ENCODE results near the gene PHYHD1. TPM values are rescaled to one million over a fixed set of nuclear protein-coding genes. Genes with fewer than 3 reads are reported as not detected.

Gene PHYHD1
- total RNA-seq, result 1 to 10 TPM in 1 of 2 donors, under 1 TPM in 1; 0.24 to 1.1 TPM

DNA sequence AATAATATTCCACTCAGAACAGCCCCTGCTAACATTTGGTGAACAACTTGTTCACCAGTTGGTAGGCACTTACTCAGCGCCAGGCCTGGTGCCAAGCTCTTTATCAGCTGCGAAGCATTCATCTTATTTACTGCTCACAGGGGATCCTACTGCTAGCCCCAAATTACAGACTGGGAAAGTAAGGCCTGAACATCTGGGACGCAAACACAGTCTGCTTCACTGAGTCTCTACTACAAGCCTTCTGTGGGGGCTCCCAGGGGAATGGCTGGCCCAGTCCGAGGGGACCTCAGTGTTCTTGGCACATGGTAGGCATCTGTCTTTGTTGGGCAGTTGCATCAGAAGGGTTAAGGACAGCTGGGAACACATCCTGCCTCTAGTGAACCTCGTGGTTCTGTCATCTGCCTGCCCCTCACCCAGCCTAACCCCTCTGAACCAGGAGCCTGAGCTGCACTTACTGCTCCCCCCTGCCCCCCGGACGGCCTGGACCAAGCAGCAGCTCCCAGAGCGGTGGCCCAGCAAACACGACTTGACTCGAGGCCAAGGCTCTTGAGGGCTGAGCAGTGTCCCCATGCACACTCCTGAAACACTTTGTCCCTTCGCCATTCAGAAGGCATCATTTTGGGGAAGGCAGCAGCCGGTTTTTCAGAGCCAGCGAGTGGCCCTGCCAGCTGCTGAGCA, at the start of gene PHYHD1:
Gene PHYHD1 (plus strand): TSS at position 602 of the 678 bp plus-strand sequence. CDS start 1,342 bp downstream, outside the sequence.
- no peaks in the 10 kb centered on the region for H3K27me3 Mint-ChIP-seq
- H3K36me3 Mint-ChIP-seq, result no peaks in the 10 kb centered on the region
- H3K27ac Mint-ChIP-seq, result peak within 1 kb of the TSS; percentile 21 to 77
- no peak for DNase-seq (ENCODE audit: low spot score)
- H3K9me3 Mint-ChIP-seq, result no peaks in the 10 kb centered on the region
- H3K4me3 Mint-ChIP-seq, result peak within 1 kb of the TSS; percentile 48
- H3K4me1 Mint-ChIP-seq (ENCODE audit: low read depth in 2 of 2), result peaks cover 0 to 12% of the 10 kb centered on the region in 2 donors
- no peak for ATAC-seq

DNA sequence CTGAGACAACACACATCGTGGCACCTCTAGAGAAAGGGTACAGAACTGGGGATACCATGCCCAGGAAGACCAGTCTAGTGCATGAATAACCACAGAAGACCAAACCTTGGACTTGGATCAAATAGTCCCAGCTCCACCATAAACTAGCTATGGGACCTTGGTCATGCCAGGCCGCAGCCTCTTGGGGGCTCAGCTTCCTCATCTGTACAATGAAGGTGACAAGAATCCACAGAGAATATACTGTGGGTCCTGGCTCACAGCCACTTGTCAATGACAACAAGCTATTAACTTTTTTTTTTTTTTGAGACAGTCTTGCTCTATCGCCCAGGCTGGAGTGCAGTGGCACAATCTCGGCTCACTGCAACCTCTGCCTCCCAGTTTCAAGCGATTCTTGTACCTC, 42.9 kb upstream of the PHYHD1 start:
- Mint-ChIP-seq H3K4me1 (ENCODE audit: low read depth in 2 of 2) (peaks cover 10 to 14% of the 10 kb centered on the region in 2 donors), H3K27ac (no peak overlapping the region), H3K9me3 (no peaks in the 10 kb centered on the region), H3K4me3 (no peak overlapping the region), H3K27me3 (no peaks in the 10 kb centered on the region), H3K36me3 (no peaks in the 10 kb centered on the region)
- DNase-seq (ENCODE audit: low spot score) (no peak), ATAC-seq (no peak)

DNA sequence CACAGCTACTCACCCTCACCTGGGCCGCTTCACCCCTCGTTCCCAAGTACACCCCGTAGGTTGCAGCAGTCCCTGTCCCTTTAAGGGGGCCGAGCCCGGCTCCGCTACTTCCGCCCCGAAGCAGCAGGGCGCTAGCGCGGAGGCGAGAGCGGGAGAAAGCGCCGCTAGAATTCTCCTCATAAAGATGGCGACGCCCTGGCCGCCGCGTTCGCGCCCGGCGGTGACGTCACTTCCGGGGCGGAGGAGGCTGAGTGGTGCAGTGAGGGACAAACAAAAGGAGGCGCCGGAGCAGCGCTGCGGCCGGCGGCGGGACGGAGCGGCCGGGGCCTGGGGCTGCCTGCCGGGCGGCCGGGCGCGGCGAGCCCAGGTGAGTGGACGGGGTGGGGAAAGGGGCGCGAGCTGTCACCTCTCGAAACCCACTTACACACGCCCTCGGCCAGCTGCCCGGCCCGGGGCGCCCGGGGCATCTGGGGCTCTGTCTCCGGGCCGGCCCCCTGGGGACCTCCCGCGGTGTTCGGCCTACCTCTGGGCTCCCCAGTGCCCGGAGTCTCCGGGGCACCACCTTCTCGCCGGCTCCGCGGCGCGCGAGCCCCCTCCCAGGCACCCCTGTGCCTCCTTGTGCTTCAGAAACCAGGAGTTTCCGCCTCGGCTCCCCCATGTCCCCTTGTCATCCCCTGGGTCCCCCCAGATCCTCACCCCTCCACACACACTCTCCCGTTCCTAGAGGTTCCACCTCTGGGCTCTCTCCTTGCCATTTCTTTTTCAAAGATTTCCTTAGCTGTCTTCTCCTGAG, 38.7 kb upstream of the PHYHD1 start, which contains the start of the genes KYAT1 and LRRC8A:
Gene KYAT1 (minus strand): TSS at position 67 of the 793 bp plus-strand sequence. CDS start 36,545 bp downstream, outside the sequence.
Gene LRRC8A (plus strand): TSS at position 250 of the 793 bp plus-strand sequence. CDS start 25,032 bp downstream, outside the sequence.
- H3K4me1 Mint-ChIP-seq (ENCODE audit: low read depth in 2 of 2), result peaks cover 36 to 47% of the 10 kb centered on the region in 2 donors
- ATAC-seq, result peak; percentile 95 to 97
- no peaks in the 10 kb centered on the region for H3K9me3 Mint-ChIP-seq

DNA sequence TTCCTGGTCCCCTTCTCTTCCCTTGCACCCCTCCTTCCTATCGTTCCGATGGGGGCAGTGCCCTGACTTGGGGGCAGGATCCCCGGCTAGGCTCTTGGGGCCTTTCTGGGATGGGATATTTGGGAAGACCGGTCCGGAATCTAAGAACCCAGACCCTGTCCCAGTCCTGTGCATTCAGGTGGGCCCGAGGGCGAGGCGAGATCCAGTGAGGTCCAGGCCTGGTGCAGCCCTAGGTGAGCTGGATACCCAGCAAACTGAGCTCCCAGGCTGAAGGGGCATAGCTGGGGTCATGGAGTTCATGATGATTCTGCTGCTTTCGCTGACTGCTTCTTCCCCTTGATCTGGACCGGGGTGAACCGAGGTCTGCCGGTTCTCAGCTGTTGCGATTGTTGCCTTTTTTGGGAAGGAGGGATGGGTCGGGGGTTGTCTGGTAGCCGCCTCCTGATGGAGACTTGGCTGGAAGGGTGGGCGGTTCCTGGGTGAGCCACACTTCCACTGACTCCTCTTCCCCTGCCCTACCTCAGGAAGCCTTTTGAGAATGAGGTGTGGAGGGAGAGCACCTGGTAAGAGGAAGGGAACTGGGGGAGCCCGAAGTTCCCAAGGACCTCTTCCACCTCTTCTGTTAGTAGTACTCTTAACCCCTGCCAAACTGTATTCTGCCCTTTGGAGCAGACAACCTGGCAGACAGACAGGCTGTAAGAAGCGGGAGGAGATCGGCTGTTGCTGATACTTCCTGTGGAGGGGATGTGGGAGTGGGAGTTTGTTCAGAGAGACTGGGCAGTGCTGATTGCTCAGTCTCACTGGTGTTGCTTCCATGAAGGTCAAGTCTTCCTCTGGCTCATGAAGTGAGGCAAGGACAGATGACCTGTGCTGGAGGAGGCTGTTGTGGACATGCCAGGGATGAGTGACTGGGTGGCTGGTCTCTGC, 37.8 kb upstream of the PHYHD1 start:
- Mint-ChIP-seq H3K9me3 (no peaks in the 10 kb centered on the region), H3K27ac (peak overlapping the region; percentile 89 to 97), H3K4me3 (peak overlapping the region; percentile 99), H3K27me3 (no peaks in the 10 kb centered on the region), H3K36me3 (no peaks in the 10 kb centered on the region), H3K4me1 (ENCODE audit: low read depth in 2 of 2) (peaks cover 36 to 46% of the 10 kb centered on the region in 2 donors)
- ATAC-seq, result no peak
- DNase-seq (ENCODE audit: low spot score), result peak; percentile 48

More for the DNA sequence above, 38.7 kb upstream of the PHYHD1 start, which contains the start of the genes KYAT1 and LRRC8A:
- Mint-ChIP-seq H3K27ac (peak within 1 kb of the TSS; percentile 89 to 97), H3K36me3 (no peaks in the 10 kb centered on the region), H3K27me3 (no peaks in the 10 kb centered on the region), H3K4me3 (peak within 1 kb of the TSS; percentile 99)
- DNase-seq (ENCODE audit: low spot score), result peak; percentile 98

DNA sequence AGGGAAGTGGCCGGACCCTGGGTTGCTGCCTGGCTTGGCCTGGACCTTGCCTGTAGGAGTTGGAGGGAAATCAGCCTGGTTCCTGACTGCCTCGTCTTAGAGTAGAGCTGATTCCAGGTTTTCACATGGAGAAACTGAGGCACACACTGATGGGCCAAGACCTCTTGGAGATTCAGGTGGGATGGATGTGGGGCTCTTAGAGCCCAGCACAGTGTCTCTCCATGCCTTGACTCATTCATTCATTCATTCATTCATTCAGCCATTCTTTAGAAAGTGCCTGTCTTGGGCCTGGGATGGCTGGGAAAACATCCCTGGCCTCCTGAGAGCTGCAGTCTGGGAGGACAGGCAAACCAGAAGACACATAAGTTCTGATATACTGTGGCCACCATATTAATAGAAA, 36.6 kb upstream of the PHYHD1 start:
- peaks cover 42 to 51% of the 10 kb centered on the region in 2 donors for H3K4me1 Mint-ChIP-seq (ENCODE audit: low read depth in 2 of 2)
- no peak for ATAC-seq

DNA sequence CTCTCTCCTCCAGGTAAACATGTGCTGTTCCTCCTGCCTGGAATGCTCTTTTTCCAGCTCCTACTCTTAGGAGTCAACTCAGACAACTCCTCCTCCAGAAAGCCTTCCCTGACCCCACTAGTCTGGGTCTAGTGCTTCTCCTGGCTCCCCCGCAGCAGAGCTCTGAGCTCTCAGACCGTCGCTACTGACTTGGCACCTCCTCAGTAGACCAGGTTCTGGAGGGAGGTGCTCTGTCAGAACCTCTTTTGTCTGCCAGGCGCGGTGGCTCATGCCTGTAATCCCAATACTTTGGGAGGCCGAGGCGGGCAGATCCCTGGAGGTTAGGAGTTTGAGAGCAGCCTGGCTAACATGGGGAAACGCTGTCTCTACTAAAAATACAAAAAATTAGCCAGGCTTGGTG, 35.4 kb upstream of the PHYHD1 start:
- Mint-ChIP-seq H3K4me1 (ENCODE audit: low read depth in 2 of 2) (peaks cover 42 to 48% of the 10 kb centered on the region in 2 donors), H3K27ac (peak overlapping the region; percentile 71 to 97), H3K36me3 (no peaks in the 10 kb centered on the region), H3K4me3 (peak overlapping the region; percentile 56), H3K27me3 (no peaks in the 10 kb centered on the region), H3K9me3 (no peaks in the 10 kb centered on the region)
- DNase-seq (ENCODE audit: low spot score), result no peak
- ATAC-seq, result no peak

More for the DNA sequence above, 36.6 kb upstream of the PHYHD1 start:
- DNase-seq (ENCODE audit: low spot score), result peak; percentile 44
- Mint-ChIP-seq H3K27ac (peak overlapping the region; percentile 89 to 97), H3K36me3 (no peaks in the 10 kb centered on the region), H3K4me3 (peak overlapping the region; percentile 99), H3K27me3 (no peaks in the 10 kb centered on the region), H3K9me3 (no peaks in the 10 kb centered on the region)

DNA sequence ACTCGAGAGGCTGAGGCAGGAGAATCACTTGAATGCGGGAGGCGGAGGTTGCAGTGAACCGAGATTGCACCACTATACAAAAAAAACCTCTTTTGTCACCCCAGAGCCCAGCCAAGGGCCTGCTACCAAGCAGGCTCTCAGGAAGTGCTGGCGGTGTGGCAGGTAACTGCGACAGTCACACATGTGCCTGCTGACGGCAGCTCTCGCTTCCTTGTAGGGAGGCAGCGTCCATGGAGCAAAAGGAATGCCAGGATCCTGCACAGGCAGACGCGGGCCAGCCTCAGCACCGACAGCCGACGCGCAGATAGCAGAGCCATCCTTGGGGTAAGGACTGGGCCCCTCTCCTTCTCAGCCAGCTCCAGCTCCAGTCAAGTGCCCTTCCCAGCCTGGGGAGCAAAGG, 35.0 kb upstream of the PHYHD1 start:
- H3K27me3 Mint-ChIP-seq, result no peaks in the 10 kb centered on the region
- H3K27ac Mint-ChIP-seq, result peak overlapping the region; percentile 71 to 97

DNA sequence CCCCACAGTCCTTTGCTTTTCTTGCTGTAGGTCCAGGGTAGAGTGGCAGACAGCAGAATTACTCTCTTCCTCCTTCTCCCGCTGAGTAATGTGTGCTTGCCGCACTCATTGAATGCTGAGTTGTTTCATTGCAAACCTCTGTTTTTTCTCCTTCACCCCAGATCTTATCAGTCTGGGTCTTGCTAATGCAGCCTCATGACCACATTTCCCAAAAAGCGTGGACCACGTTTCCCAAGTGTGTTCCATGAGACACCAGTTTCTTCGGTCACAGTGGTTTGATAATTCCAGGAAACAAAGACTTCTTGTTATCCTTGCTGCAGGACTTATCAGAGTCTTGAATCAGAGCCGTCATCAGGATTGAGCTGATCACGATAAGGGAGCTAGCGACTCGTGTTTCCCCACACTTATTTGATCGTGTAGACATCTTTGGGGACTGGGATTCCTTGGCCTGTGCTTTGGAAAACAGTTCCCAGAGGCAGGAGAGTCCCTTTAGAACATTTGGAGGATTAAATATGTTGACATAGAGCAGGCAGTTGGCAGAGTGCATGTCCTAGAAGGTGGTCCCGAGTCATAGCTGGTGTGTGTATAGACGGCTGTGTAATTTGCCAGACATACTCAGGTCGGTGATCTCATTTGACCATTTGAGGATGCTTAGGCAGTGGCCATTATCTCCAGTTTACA, 34.4 kb upstream of the PHYHD1 start:
- H3K4me1 Mint-ChIP-seq (ENCODE audit: low read depth in 2 of 2), result peaks cover 36 to 42% of the 10 kb centered on the region in 2 donors
- ATAC-seq (no peak), DNase-seq (ENCODE audit: low spot score) (no peak)
- H3K27me3 Mint-ChIP-seq, result no peaks in the 10 kb centered on the region
- no peaks in the 10 kb centered on the region for H3K9me3 Mint-ChIP-seq
- H3K36me3 Mint-ChIP-seq, result no peaks in the 10 kb centered on the region
- H3K4me3 Mint-ChIP-seq, result peak overlapping the region; percentile 24
- peak overlapping the region; percentile 71 to 97 for H3K27ac Mint-ChIP-seq

More for the DNA sequence above, 35.0 kb upstream of the PHYHD1 start:
- H3K4me3 Mint-ChIP-seq, result peak overlapping the region; percentile 56
- H3K4me1 Mint-ChIP-seq (ENCODE audit: low read depth in 2 of 2), result peaks cover 38 to 48% of the 10 kb centered on the region in 2 donors
- ATAC-seq, result no peak
- DNase-seq (ENCODE audit: low spot score), result no peak
- H3K36me3 Mint-ChIP-seq, result no peaks in the 10 kb centered on the region
- no peaks in the 10 kb centered on the region for H3K9me3 Mint-ChIP-seq

DNA sequence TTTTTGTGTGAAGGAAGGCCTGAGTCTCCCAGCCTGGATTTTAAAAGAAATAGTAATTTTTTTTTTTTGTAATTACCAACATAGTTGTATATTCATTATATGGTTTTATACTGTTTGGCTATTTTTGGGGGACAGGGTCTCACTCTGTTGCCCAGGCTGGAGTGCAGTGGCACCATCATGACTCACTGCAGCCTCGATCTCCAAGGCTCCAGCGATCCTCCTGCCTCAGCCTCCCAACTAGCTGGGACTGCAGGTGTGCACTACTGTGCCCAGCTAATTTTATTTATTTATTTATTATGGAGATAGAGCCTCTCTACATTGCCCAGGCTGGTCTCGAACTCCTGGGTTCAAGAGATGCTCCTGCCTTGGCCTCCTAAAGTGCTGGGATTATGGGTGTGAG, 33.7 kb upstream of the PHYHD1 start:
- ATAC-seq (no peak), DNase-seq (ENCODE audit: low spot score) (no peak)
- H3K4me3 Mint-ChIP-seq, result no peak overlapping the region
- no peak overlapping the region for H3K27ac Mint-ChIP-seq
- H3K27me3 Mint-ChIP-seq, result no peaks in the 10 kb centered on the region
- H3K36me3 Mint-ChIP-seq, result no peaks in the 10 kb centered on the region
- H3K4me1 Mint-ChIP-seq (ENCODE audit: low read depth in 2 of 2), result peaks cover 42 to 45% of the 10 kb centered on the region in 2 donors
- no peaks in the 10 kb centered on the region for H3K9me3 Mint-ChIP-seq

DNA sequence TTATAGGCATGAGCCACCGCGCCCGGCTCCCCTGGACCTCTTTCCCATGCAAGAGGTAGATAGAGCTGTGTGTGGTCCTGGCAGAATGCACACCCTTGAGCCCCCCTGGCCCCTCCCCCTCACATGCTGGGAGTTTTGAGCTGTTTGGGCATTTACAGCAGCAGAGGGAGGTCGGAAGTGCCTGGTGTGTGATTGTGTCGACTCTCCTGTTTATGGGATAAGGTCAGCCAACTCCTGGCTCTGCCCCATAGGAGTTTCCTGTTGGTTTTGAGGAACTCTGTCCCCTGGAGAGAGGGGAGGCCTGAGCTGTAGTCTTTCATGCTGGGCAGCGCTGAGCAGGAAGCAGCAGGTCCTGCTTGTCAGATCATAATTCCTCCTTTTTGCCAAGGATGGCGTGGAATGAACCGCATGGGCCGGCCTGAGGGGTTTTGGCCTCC, 32.9 kb upstream of the PHYHD1 start:
- Mint-ChIP-seq H3K4me3 (no peak overlapping the region), H3K4me1 (ENCODE audit: low read depth in 2 of 2) (peaks cover 36 to 43% of the 10 kb centered on the region in 2 donors), H3K27me3 (no peaks in the 10 kb centered on the region), H3K9me3 (no peaks in the 10 kb centered on the region), H3K27ac (peak overlapping the region in 1 of 2 donors; percentile 33), H3K36me3 (no peaks in the 10 kb centered on the region)
- no peak for DNase-seq (ENCODE audit: low spot score)
- no peak for ATAC-seq

DNA sequence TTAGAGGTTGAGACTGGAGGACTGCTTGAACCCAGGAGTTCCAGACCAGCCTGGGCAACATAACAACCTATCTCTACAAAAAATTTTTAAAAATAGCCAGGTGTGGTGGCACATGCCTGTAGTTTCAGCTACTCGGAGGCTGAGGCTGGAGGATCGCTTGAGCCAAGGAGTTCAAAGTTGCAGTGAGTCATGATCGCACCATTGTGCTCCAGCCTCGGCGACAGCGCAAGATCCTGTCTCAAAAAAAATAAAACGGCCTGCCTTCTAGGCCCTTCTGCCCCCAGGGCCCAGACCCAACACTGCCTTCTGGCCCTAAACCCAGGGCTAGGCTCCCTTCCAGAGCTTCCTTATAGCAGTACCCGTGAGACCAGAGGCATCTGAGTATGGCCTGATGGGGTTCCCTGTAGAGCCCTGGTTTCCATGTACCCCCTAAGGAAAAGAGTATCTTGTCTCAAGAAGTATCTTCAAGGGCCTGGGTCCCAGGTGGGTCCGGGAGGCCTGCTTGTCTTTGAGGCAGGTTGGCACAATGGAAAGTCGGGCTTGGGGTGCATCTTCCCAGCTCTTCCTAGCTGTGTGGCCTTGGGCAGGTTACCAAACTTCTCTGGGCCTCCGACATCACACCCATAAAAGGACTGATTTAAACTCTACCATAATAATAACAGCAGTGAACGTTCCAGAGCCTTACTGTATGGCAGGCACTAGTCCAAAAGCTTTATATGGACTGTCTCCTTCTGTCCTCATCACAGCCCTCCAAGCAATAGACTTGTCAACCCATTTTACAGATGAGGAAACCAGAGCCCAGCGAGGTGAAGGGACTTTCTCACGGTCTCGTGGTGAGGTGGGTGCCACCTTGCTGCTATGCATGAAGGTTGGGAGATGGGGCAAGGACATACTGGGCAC, 29.2 kb upstream of the PHYHD1 start:
- Mint-ChIP-seq H3K27ac (peak overlapping the region; percentile 49 to 88), H3K27me3 (no peaks in the 10 kb centered on the region), H3K36me3 (no peaks in the 10 kb centered on the region), H3K4me3 (no peak overlapping the region), H3K9me3 (no peaks in the 10 kb centered on the region), H3K4me1 (ENCODE audit: low read depth in 2 of 2) (peaks cover 31 to 33% of the 10 kb centered on the region in 2 donors)
- no peak for DNase-seq (ENCODE audit: low spot score)
- peak in 1 of 2 donors; percentile 27 for ATAC-seq
